K562 (cell line): Measurements from ENCODE around the gene KIAA0513. TPM values are rescaled to one million over a fixed set of nuclear protein-coding genes. Genes with fewer than 3 reads are reported as not detected.
A peak's percentile ranks its signal among the peaks of the same experiment; 100 is the strongest.

Experiments used
- ATAC-seq: fragments of 200-7000 bp; cut with Tn5 transposase; 3 replicates; pipeline ENCODE4 v1.9.1; 2020; ENCODE audit warnings: moderate library complexity
- BruUV-seq: library from RNA; stranded (reverse); fragments of 400-500 nt; replicated peaks from 2 replicates; lab custom pipeline; 2021; lab: Mats Ljungman, UMichigan
- CTCF ChIA-PET: fragments of 300-600 bp; formaldehyde crosslinking; extraction: SDS; loops from one replicate; lab custom pipeline; 2021; ENCODE audit warnings: low intra/inter-chr PET ratio; lab: Yijun Ruan, JAX
- POLR2A ChIA-PET: fragments of 300-600, 350-650 bp; sonication (Branson Sonifier 250); formaldehyde crosslinking; extraction: SDS; loops from one replicate; lab custom pipeline; 2021; ENCODE audit warnings: antibody characterized with exemption, inconsistent platforms; lab: Yijun Ruan, JAX
- DNase-seq, 4 experiments: peaks; one replicate each; pipeline versions ENCODE4 v3.0.0 to v3.0.0-alpha.2; 2011 to 2018; ENCODE audit warnings: low spot score in 3 of 4, mixed read lengths in 3 of 4; ENCODE audit errors: extremely low read depth in 1 of 4
- FAIRE-seq: peaks from 2 replicates; lab custom pipeline; 2011; peaks lifted over from hg19 to GRCh38; lab: Jason Lieb, UNC
- H2AFZ ChIP-seq: 2 replicates; pipeline ENCODE4 v1.6.0; 2011; ENCODE audit warnings: low read depth, low read length, control low read depth, inconsistent platforms
- H3K27ac ChIP-seq: fragments of 200-600 bp; 3 replicates; pipeline ENCODE4 v1.8.0; 2011; ENCODE audit warnings: low read depth, mild to moderate bottlenecking, control low read depth, inconsistent platforms, low read length, moderate library complexity, mixed read lengths; ENCODE audit errors: extremely low read depth
- H3K27me3 ChIP-seq, 2 experiments: fragments of 300-600 bp in 1 of 2; 2 replicates in 1 of 2; 3 replicates in 1 of 2; pipeline versions ENCODE4 v1.6.0 to v1.8.0; 2011; ENCODE audit warnings: inconsistent platforms in 2 of 2, low read length in 2 of 2, mild to moderate bottlenecking in 1 of 2, mixed read lengths in 1 of 2, moderate library complexity in 1 of 2; ENCODE audit not compliant: control insufficient read depth in 2 of 2, insufficient read depth in 2 of 2
- H3K36me3 ChIP-seq: fragments of 300-600 bp; 3 replicates; pipeline ENCODE4 v1.8.0; 2011; ENCODE audit warnings: mild to moderate bottlenecking, low read length, inconsistent platforms; ENCODE audit not compliant: control insufficient read depth, insufficient read depth
- H3K4me1 ChIP-seq, 2 experiments: fragments of 200-600 bp in 1 of 2; replicated peaks in 1 of 2; 2 replicates in 1 of 2; 3 replicates in 1 of 2; pipeline versions ENCODE4 v1.5.1 to v1.8.0; 2011; ENCODE audit warnings: inconsistent platforms in 2 of 2, low read length in 2 of 2, mild to moderate bottlenecking in 1 of 2, mixed read lengths in 1 of 2, moderate library complexity in 1 of 2; ENCODE audit not compliant: control insufficient read depth in 2 of 2, insufficient read depth in 2 of 2
- H3K4me2 ChIP-seq: 2 replicates; pipeline ENCODE4 v1.6.1; 2011; ENCODE audit warnings: low read length, control low read depth, inconsistent platforms, mixed read lengths; ENCODE audit not compliant: insufficient read depth
- H3K4me3 ChIP-seq: fragments of 200-600 bp; sonication (generic), shearing (Covaris generic); 2 replicates; pipeline ENCODE4 v1.5.1; 2016; ENCODE audit warnings: control low read depth, inconsistent platforms
- H3K79me2 ChIP-seq: fragments of 200-600 bp; 3 replicates; pipeline ENCODE4 v1.8.0; 2011; ENCODE audit warnings: low read length, inconsistent platforms; ENCODE audit not compliant: control insufficient read depth, insufficient read depth
- H3K9ac ChIP-seq, 2 experiments: 2 replicates each; pipeline versions ENCODE4 v1.6.0 to v1.6.1; 2011; ENCODE audit warnings: low read depth in 2 of 2, low read length in 2 of 2, control low read depth in 1 of 2, inconsistent platforms in 1 of 2, mild to moderate bottlenecking in 1 of 2, mixed read lengths in 1 of 2; ENCODE audit not compliant: insufficient read depth in 1 of 2
- H3K9me1 ChIP-seq: one replicate; pipeline ENCODE4 v1.6.0; 2011; ENCODE audit warnings: inconsistent platforms, mild to moderate bottlenecking, low read length, moderate library complexity; ENCODE audit not compliant: control insufficient read depth, insufficient read depth
- H3K9me3 ChIP-seq: replicated peaks from 2 replicates; pipeline ENCODE4 v1.5.1; 2011; ENCODE audit warnings: low read depth, low read length, inconsistent platforms; ENCODE audit not compliant: control insufficient read depth, insufficient read depth
- H4K20me1 ChIP-seq: replicated peaks from 2 replicates; pipeline ENCODE4 v1.6.1; 2011; ENCODE audit warnings: low read length, inconsistent platforms, mixed read lengths; ENCODE audit not compliant: control insufficient read depth, insufficient read depth
- CHD2 ChIP-seq: IDR thresholded peaks from 2 replicates; pipeline ENCODE4 v1.6.1; 2011; ENCODE audit warnings: low read depth, low read length
- GABPB1 ChIP-seq: sonication (generic); formaldehyde crosslinking; IDR thresholded peaks from 2 replicates; pipeline ENCODE4 v1.8.0; 2022; ENCODE audit warnings: mild to moderate bottlenecking, missing genetic modification reagents
- KDM2B ChIP-seq: fragments of 250-450 bp; sonication (Bioruptor Pico); IDR thresholded peaks from 2 replicates; pipeline ENCODE4 v1.8.0; 2021; ENCODE audit warnings: mild to moderate bottlenecking, moderate library complexity
- KLF13 ChIP-seq: fragments of 450-650 bp; IDR thresholded peaks from 2 replicates; pipeline ENCODE4 v1.6.1; 2016; ENCODE audit warnings: missing genetic modification characterization, low read depth, mild to moderate bottlenecking, missing compliant biosample characterization, moderate library complexity, borderline replicate concordance
- NBN ChIP-seq: fragments of 450-650 bp; IDR thresholded peaks from 2 replicates; pipeline ENCODE4 v1.6.1; 2016; ENCODE audit warnings: low read depth, mild to moderate bottlenecking
- TAF9B ChIP-seq: fragments of 450-650 bp; IDR thresholded peaks from 2 replicates; pipeline ENCODE4 v1.6.1; 2018; ENCODE audit warnings: mild to moderate bottlenecking; ENCODE audit not compliant: partially characterized antibody
- ZNF551 ChIP-seq: fragments of 250-450 bp; sonication (Bioruptor Pico); IDR thresholded peaks from 2 replicates; pipeline ENCODE4 v1.5.0; 2021; ENCODE audit warnings: mild to moderate bottlenecking, moderate library complexity
- ZNF584 ChIP-seq: fragments of 200-800 bp; sonication (Bioruptor generic); IDR thresholded peaks from 2 replicates; pipeline ENCODE4 v1.6.1; 2016; ENCODE audit warnings: low read depth, mild to moderate bottlenecking, missing genetic modification characterization, missing compliant biosample characterization
- ZNF668 ChIP-seq: fragments of 250-450 bp; sonication (Bioruptor Pico); IDR thresholded peaks from 2 replicates; pipeline ENCODE4 v1.8.0; 2022; ENCODE audit warnings: mild to moderate bottlenecking, inconsistent platforms
- ZZZ3 ChIP-seq: fragments of 450-650 bp; IDR thresholded peaks from 2 replicates; pipeline ENCODE4 v1.6.1; 2016; ENCODE audit warnings: antibody characterized with exemption, mild to moderate bottlenecking, moderate library complexity
- WGBS: fragments of 100-300 bp; shearing (Covaris generic); methylation state at CpG from one replicate; pipeline ENCODE4 v1.1.6; 2016; ENCODE audit warnings: low coverage, mixed read lengths; ENCODE audit not compliant: insufficient coverage; ENCODE audit errors: missing lambda C conversion rate; 5-methylcytosine and 5-hydroxymethylcytosine counted together
- in situ Hi-C: fragments of 300-500 bp; cut with MboI; formaldehyde crosslinking; loops from 4 replicates; pipeline ENCODE4 v1.15.0; 2018; ENCODE audit warnings: inconsistent platforms, mixed read lengths
- intact Hi-C: fragments of 100-400 bp; cut with micrococcal nuclease; formaldehyde crosslinking; loops from 2 replicates; pipeline ENCODE4 v1.14.2; 2022
- polyA plus RNA-seq, 8 experiments: library from polyadenylated mRNA; depleted of rRNA in 4 of 8; stranded (reverse) in 5 of 8; unstranded in 3 of 8; fragments of >200 nt; fragmentation: Nextera tagmentation in 2 of 8; fragmentation: Illumina TruSeq in 1 of 8; extraction: Ambion mirVana in 2 of 8; extraction: Trizol in 1 of 8; gene quantifications; 2 replicates each; pipeline versions ENCODE4 v1.2.1 to v1.2.3, GENCODE V29; 2011 to 2014; ENCODE audit warnings: inconsistent platforms in 1 of 8, missing spikeins in 1 of 8
- total RNA-seq, 7 experiments: library from RNA; depleted of rRNA in 6 of 7; stranded (reverse); fragments of >200 nt in 6 of 7; fragmentation: Illumina TruSeq in 2 of 7; extraction: Trizol in 2 of 7; gene quantifications; 2 replicates each; pipeline versions ENCODE4 v1.2.1 to v1.2.3, GENCODE V29; 2011 to 2021; ENCODE audit warnings: low replicate concordance in 1 of 7
- TF ChIP-seq, protein P1 (sequence below), 2 experiments: IDR thresholded peaks; 2 replicates each; pipeline ENCODE4 v1.6.1; 2011; ENCODE audit warnings: borderline replicate concordance in 1 of 2, control low read depth in 1 of 2, low read depth in 1 of 2, low read length in 1 of 2, mild to moderate bottlenecking in 1 of 2, mixed read lengths in 1 of 2, moderate library complexity in 1 of 2; ENCODE audit not compliant: insufficient read depth in 1 of 2, insufficient read length in 1 of 2, poor library complexity in 1 of 2, severe bottlenecking in 1 of 2; ENCODE audit errors: extremely low read depth in 1 of 2
- TF ChIP-seq, protein P2 (sequence below): fragments of 450-650 bp; formaldehyde crosslinking; IDR thresholded peaks from 2 replicates; pipeline ENCODE4 v1.4.0; 2022; ENCODE audit warnings: mild to moderate bottlenecking, moderate library complexity
- TF ChIP-seq, protein P3 (sequence below): sonication (generic); formaldehyde crosslinking; IDR thresholded peaks from 2 replicates; pipeline ENCODE4 v1.8.0; 2022; ENCODE audit warnings: mild to moderate bottlenecking, missing genetic modification reagents
- TF ChIP-seq, protein P4 (sequence below): sonication (generic); formaldehyde crosslinking; IDR thresholded peaks from 2 replicates; pipeline ENCODE4 v1.8.0; 2022; ENCODE audit warnings: missing genetic modification reagents, mild to moderate bottlenecking, borderline replicate concordance

KIAA0513 gene
- total and polyA plus RNA-seq, 9 of the 15 experiments (the other 6 are each of a cell fraction or from before 2014, with no cell fraction given): 0.18 to 13.7 (median 10.2) TPM

DNA sequence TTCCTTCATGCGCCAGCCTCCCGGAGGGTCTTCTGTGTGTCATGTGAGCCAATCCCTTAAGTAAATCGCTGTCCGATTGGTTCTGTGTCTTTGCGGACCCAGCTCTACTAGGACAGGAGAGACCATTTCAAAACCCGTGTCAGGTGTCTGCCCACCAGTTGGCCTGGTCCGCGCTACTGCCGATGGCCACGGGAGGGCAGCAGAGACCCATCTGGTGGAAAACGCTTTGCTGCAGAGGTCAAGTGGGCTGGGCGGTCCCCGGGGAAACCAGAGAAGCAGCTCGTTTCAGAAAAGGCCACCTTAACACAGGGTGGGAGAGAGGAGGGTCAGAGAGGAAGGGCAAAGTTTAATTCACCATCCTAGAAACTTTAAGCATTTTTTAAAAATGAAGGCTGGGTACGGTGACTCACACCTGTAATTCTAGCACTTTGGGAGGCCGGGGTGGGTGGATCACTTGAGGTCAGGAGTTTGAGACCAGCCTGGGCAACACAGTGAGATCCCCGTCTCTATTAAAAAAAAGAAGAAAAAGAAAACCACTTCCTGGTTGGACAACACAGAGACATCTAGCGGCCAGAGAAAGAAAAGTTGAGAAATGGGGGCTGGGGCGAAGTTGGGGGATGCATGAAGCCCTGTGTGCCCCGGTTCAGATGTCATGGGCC is 87.4 kb downstream of the KIAA0513 start:
- peak overlapping the region in 1 of 2 experiments; percentile 37; a peak in 1 of 4 replicates for H3K9ac ChIP-seq
- TF ChIP-seq, protein P1, sequence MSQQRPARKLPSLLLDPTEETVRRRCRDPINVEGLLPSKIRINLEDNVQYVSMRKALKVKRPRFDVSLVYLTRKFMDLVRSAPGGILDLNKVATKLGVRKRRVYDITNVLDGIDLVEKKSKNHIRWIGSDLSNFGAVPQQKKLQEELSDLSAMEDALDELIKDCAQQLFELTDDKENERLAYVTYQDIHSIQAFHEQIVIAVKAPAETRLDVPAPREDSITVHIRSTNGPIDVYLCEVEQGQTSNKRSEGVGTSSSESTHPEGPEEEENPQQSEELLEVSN (IDR thresholded peaks at IDR 0.05; ENCODE audit: borderline replicate concordance in 1 of 2, extremely low read depth in 1 of 2, insufficient read depth in 1 of 2, insufficient read length in 1 of 2, low read depth in 1 of 2, low read length in 1 of 2, poor library complexity in 1 of 2, severe bottlenecking in 1 of 2): no peak
- TF ChIP-seq ZZZ3: no peak
- no peak for TF ChIP-seq TAF9B
- TF ChIP-seq ZNF584 (CRISPR knock-in tag): no peak
- peak; percentile 94 for TF ChIP-seq NBN
- no peak for TF ChIP-seq CHD2
- TF ChIP-seq, protein P2, sequence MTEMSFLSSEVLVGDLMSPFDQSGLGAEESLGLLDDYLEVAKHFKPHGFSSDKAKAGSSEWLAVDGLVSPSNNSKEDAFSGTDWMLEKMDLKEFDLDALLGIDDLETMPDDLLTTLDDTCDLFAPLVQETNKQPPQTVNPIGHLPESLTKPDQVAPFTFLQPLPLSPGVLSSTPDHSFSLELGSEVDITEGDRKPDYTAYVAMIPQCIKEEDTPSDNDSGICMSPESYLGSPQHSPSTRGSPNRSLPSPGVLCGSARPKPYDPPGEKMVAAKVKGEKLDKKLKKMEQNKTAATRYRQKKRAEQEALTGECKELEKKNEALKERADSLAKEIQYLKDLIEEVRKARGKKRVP (CRISPR knock-in tag): no peak
- TF ChIP-seq, protein P3, sequence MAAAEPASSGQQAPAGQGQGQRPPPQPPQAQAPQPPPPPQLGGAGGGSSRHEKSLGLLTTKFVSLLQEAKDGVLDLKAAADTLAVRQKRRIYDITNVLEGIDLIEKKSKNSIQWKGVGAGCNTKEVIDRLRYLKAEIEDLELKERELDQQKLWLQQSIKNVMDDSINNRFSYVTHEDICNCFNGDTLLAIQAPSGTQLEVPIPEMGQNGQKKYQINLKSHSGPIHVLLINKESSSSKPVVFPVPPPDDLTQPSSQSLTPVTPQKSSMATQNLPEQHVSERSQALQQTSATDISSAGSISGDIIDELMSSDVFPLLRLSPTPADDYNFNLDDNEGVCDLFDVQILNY (CRISPR knock-in tag): no peak
- TF ChIP-seq, protein P4, sequence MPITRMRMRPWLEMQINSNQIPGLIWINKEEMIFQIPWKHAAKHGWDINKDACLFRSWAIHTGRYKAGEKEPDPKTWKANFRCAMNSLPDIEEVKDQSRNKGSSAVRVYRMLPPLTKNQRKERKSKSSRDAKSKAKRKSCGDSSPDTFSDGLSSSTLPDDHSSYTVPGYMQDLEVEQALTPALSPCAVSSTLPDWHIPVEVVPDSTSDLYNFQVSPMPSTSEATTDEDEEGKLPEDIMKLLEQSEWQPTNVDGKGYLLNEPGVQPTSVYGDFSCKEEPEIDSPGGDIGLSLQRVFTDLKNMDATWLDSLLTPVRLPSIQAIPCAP (CRISPR knock-in tag): no peak
- no peak for TF ChIP-seq ZNF668 (CRISPR knock-in tag)
- peak; percentile 90 for TF ChIP-seq KLF13 (tag)
- TF ChIP-seq KDM2B (CRISPR knock-in tag): no peak; the same call in 1 of the 2 replicates
- peak; percentile 55; the same call in 1 of the 2 replicates for TF ChIP-seq GABPB1 (CRISPR knock-in tag)
- no peak for TF ChIP-seq ZNF551

More for the DNA sequence above, 87.4 kb downstream of the KIAA0513 start:
- BruUV-seq: no TSS peak
- FAIRE-seq (peak; percentile 98), ATAC-seq (peak; percentile 98), DNase-seq (peak; percentile 92 to 94 (median 93))
- Histone ChIP-seq H3K4me1 (peaks cover 2 to 26% of the 10 kb centered on the region in 2 experiments; a peak in 2 of 5 replicates), H3K79me2 (no peaks in the 10 kb centered on the region), H3K9me3 (peaks cover 4% of the 10 kb centered on the region; the same call in 1 of the 2 replicates), H3K4me3 (0 out of 2 replicates have a peak overlapping the region, but pooled peaks have one; percentile 5), H3K27ac (peak overlapping the region; percentile 56), H3K4me2 (peak overlapping the region; percentile 40; the same call in 1 of the 2 replicates), H2AFZ (peak overlapping the region; percentile 75), H3K9me1 (no peaks in the 10 kb centered on the region), H3K27me3 (peaks cover 0 to 28% of the 10 kb centered on the region in 2 experiments; a peak in 3 of 5 replicates), H4K20me1 (no peaks in the 10 kb centered on the region), H3K36me3 (no peaks in the 10 kb centered on the region)
- 1% methylated on average over 20 of the region's 20 CpGs for WGBS
- ChIA-PET POLR2A (interaction anchor here (0.6 to 1.2 kb wide), 5 partner anchors 17 to 463 kb away, joined by 3 read pairs; no protein-coding TSS in a partner anchor), CTCF (interaction anchor here (0.6 to 1.6 kb wide), 9 partner anchors 9 to 484 kb away, joined by 3 to 6 read pairs (median 5); no protein-coding TSS in a partner anchor)
- in situ Hi-C loops (loop anchor here (10.0 to 25.0 kb wide), 3 partner anchors 140 to 897 kb away; no protein-coding TSS in a partner anchor), intact Hi-C loops (loop anchor here (2.0 to 5.0 kb wide), 3 partner anchors 58 to 147 kb away; no protein-coding TSS in a partner anchor)
